ENCODE results near the gene CACNA2D3.

Gene CACNA2D3

DNA sequence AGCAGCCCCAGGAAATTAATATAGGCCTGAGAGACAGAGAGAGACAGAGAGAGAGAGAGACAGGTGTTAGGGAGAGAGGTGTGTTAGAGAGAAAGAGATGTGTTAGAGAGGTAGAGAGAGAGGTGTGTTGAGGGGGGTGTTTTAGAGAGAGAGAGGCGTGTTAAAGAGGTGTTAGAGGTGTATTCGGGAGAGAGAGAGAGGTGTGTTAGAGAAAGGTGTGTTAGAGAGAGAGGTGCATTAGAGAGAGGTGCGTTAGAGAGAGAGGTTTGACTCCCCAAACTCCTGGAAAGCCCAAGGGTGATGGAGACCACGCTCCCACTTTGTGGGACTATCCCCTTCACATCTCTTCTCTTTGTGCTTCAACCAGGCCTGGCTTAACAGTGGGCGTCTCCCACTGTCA, 95.5 kb downstream of the CACNA2D3 start:
- no peak for DNase-seq (ENCODE audit: low read depth)

GRCh38 chr3:54222316-54222715, 100.0 kb downstream of the CACNA2D3 start:
- no peak for DNase-seq (ENCODE audit: low read depth)

- no peak for DNase-seq (ENCODE audit: low read depth)
Observed at GRCh38 chr3:54223063-54223462, 100.7 kb downstream of the CACNA2D3 start.

DNA sequence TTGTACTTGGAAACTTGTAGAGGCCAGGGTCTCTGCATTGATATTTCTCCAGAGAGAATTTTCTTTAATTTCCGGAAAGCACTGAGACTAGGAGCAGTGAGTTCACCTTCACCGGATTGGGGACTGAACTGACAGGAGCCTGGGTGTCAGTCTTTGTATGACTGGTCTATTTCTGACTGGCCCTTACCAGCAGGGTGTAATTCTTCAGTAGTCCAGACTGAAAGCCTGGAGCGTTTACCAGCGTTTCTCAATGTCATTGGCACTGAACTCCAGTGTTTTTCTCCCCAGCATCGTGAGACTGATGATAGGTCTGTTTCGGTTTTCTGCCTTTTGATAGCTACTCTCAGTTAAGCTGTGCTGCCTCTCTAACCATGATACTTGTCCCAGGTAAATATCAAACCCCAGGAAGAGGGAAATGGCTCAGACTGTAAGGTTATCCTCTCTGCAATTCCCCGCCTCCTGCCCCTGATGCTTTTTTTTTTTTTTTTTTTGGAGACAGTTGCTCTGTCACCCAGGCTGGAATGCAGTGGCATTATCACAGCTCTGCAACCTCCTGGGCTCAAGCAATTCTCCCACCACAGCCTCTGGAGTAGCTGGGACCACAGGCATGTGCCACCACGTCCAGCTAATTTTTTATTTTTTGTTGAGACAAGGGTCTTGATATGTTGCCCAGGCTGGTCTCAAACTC, 103.6 kb downstream of the CACNA2D3 start:
- no peak for DNase-seq (ENCODE audit: low read depth)

DNA sequence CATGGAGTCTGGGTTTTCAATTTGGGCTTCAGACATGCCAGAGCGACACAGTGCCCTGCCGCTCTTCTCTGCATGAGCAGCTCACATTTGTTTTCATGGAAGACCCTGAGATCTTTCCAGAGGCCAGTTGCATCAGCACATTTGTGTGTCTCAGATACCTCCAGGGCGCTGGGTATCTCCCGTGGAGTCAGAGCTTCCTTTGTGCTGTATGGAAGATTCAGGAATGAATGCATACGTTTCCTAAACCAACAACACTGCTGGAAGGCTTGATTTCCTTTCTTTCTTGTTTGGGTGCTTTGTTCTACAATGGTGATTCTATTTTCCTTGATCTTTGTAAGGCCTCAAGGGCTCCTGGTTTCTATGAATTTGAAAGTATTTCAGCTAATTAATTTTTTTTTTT, 106.5 kb downstream of the CACNA2D3 start:
- DNase-seq (ENCODE audit: low read depth), result no peak

DNA sequence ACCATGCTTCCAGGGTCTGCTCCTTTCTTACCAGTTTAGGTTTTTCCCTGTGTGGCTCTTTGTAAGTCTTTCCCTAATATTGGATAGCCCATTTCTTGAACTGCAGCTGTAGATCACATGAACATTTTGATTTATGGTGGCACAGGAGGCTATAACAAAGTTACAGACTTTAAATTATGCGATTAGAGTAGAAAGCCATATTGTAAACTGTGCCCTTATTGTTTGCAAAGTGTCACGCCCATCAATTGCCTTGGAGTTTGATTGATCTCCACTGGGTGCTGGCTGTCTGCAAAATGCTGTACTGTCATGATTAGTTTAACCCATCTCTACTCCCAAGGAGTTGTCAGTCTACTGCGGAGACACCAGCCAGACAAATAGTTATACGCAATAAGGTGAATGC, 110.3 kb downstream of the CACNA2D3 start:
- DNase-seq (ENCODE audit: low read depth), result no peak

- DNase-seq (ENCODE audit: low read depth), result no peak
Observed at GRCh38 chr3:54235998-54236397, 113.6 kb downstream of the CACNA2D3 start.

DNA sequence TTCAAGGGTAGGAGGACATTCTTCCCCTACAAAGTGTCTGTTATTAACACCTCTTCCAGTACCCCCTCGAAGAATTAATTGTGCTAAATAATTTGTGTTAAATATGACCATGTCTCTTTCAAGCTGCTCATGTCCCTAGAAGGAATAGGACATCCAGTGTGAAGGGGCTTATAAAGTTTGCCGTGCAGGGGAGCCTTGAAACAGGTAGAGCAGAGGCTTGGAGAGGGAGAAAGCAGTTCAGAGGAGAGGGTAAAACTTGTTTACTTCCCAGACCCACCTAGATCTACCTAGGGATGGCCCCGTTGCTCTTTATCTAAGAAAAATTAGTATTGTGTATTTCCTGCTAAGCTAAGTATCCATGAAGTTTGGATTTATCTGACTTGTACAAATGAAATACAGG, 114.8 kb downstream of the CACNA2D3 start:
- DNase-seq (ENCODE audit: low read depth), result no peak

- no peak for DNase-seq (ENCODE audit: low read depth)
Observed at GRCh38 chr3:54237788-54238502, 115.6 kb downstream of the CACNA2D3 start.

DNA sequence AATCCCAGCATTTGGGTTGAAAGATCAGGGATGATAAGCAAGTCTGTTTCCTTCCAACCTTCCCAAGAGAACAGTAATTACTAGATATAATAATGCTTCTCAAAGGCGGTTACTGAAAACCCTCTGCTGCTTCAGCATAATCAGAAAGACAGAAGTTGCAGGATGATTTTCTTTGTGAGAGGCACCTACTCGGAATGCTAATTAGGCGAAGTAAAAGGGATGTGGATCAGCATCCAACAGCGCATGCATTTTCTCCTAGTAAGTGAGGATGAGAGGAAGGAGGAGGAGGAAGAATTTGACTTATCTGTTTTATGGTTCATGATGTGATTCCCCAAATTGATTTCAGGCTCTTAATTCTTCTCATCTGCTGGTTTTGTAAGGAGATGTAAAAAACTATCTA, 118.0 kb downstream of the CACNA2D3 start:
- no peak for DNase-seq (ENCODE audit: low read depth)

DNA sequence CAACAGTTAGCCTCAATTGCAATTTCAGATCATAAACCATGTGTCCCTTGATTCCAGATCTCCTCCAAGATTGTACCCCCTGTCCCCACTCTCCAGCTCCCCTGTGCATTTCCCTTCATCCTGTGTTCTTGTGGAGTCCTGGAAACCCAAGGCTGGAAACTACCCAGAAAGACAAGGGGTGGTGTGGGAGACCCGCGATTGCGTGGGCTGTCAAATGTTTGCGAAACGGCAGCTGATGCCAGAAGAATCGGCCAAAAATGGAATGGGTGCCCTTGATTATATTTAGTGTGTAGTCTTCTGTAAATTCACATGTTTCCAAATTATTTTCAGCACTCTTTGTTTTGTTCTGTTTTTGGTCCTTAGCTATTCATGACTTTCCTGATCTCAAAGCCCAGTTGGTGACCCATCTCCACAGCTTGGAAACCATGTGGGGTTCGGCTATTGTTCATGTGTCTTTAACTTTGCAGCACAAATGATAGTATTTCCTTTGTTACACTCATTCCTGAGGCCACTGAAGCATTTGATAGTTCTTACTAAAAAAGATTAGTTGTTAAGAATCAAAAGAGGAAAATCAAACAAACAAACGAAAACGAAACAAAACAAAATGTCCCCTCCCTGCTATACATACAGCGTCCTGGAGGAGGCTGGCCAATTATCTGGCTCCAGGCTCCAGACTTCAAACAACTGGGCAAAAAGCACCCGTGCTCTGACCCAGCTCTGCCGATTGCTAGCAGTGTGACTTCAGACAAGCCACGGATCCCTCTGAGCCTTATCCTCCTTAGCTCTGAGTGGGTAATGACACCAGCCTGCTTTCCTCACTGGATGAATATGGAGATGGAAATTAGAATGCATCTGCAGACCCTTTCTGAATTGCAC, 120.9 kb downstream of the CACNA2D3 start:
- DNase-seq (ENCODE audit: low read depth), result no peak

DNA sequence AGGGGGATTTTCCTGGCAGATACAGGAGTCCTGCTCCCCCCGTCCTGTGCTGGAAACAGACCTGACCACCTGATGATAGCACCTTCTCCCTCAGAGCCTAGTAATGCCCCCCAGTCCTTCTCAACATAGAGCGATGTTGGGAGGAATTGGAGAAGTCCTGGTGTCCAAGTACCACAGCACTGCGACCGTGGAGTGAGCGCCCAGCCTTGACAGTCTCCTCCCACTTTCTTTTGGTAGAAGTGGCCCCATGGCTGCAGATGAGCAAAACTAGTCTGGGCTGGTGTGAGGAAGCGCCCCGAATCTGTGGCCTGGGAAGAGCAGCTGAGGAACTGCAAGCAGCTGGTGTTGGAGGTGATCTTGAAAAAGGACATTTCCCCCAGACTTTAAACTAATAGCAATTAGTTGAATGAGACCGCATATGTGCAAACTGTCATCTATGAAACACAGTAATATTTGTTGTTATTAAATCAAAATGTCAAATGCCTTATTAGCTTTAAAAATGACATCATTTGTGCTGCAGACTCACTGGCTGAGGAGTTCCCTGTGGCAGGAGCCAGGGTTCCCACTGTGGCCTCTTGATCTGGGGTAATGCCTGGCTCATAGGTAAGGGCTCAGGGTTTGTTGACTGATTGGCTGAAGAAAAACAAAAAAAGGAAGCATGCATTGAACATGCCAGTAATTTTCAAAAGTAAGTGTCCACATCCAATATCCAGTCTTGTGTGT, 121.8 kb downstream of the CACNA2D3 start:
- DNase-seq (ENCODE audit: low read depth), result no peak

DNA sequence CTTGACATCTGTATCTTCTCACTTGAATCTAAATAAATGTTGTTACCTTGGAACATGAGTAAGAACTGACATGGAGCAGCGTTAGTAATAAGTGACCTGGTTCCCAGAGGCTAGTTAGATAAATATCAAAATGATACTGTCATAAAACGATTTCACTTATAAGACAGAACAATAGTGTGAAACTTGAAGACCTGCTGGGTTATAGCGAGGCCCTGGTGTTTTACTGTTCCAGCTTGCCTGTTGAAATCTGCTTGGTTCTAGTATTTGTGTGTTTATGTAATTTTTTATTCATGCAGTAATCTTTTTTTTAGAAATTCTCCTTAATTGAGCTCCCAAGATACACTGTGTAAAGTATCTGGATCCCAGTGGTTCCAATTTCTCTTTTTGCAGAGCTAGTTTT, 129.4 kb downstream of the CACNA2D3 start:
- DNase-seq (ENCODE audit: low read depth), result no peak

- no peak for DNase-seq (ENCODE audit: low read depth)
Observed at GRCh38 chr3:54257125-54257720, 134.9 kb downstream of the CACNA2D3 start.

DNA sequence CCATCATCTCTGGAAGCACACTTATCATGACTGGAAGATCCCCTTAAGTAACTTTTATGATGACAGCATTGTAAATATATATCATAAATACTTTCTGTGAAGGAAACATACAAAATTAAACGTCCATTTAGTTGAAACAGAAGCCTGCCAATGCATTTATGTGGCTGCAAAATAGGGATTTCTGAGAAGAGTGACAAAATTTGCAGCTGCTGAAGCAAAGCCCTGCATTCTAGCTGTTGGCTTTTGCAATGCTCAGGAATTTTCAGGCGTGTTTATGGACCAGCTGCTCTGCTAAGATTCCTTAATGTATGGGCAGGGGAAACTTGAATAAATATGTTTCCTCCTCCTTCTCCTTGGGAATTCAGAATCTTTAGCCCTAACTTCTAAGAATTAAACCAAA, 137.3 kb downstream of the CACNA2D3 start:
- DNase-seq (ENCODE audit: low read depth), result no peak

GRCh38 chr3:54261141-54261540, 138.8 kb downstream of the CACNA2D3 start:
- no peak for DNase-seq (ENCODE audit: low read depth)

DNA sequence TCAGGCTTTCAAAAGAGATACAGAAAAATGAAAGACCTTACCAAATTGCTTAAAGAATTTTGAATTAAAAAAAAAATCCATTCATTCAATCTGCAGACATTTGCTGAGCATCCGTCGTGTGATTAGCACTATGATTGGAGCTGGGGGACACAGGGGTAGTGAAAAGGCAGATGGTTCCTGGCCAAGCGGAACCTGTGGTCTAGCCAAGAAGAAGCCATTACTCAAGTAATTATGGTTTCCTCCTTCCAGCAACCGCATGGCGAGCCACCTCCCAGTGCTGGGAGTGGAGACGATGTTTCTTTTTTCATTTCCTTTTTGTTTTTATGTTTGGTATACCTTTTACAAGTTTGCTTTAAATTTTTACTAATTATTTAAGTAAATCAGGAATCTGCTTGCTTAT, 140.2 kb downstream of the CACNA2D3 start:
- DNase-seq (ENCODE audit: low read depth), result no peak

DNA sequence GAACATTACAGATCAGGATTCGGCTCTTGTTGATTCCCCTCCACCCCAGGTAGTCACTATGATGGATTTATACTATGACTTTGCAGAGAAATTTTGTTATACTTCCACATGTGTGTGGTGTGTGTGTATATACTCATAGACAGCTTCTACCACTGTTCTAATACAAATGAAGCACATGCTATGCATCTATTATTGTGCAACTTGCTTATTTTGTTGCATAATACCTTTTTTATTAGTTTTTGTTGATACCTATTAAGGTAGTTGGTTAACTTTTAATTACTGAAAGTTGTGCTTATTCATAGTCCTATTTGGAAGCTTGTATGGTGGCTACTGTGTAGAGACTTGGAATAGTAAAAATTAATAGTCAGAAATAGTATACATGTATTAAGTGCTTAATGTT, 140.6 kb downstream of the CACNA2D3 start:
- DNase-seq (ENCODE audit: low read depth), result no peak

GRCh38 chr3:54264050-54264449, 141.7 kb downstream of the CACNA2D3 start:
- DNase-seq (ENCODE audit: low read depth), result no peak

DNA sequence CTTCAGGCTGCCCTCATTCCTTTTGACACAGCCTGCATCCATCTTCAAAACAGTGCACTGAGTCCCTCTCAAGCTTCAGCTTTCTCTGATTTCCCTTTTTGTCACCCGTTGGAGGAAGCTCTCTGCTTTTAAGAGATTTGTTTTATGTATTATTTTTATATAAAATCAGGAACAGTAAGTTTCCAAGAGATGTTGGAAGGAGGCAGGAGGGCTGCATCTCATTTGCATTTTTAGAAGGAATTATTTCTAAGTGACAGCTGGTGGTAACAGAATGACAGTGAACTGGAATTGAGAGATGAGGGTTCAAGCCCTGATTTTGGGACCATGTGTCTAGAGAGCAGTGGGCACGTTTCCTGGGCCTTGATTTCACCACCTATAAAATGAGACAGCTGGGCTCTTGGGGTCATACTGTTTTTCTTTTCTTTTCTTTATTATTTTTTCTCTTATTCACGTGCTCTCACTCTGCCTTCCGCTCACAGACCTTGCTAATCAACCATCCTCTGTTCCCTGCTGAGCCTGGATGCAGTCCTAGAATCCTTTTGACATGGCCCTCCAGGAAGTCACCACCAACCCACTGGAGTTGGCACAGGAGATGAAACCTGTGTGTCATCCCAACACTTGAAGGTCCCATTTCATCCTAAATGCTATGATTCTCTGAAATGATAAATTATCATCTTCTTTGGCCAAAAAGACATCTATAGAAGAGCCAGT, 148.6 kb downstream of the CACNA2D3 start:
- no peak for DNase-seq (ENCODE audit: low read depth)

DNA sequence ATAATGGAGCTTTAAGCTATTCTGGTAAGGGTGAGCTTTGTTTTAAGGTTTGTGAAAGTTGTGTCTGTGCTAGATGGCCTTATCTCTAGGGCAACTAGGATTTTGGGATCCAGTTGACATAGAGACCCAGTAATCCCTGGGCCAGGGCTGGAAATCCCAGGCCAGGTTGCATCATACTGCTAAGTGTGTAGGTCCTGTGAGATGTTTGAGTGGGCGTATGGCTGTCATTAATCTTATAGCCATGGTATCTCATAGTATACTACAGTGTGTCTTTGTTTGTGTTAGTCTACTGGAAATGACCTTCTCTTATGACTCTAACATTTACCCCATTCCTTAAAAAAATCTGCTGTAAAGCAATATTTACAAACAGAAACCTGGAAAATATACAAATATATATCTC, 151.4 kb downstream of the CACNA2D3 start:
- DNase-seq (ENCODE audit: low read depth), result no peak
